Fibroblast of peridontal ligament (primary cell): Measurements from ENCODE around the gene SPEM2.
A peak's percentile ranks its signal among the peaks of the same experiment; 100 is the strongest.

Experiments
- DNase-seq: peaks from one replicate; pipeline ENCODE4 v3.0.0-alpha.2; 2010; ENCODE audit errors: extremely low read depth

SPEM2 gene

GRCh38 chr17:7403977-7404736 lies 21.3 kb upstream of the SPEM2 start, which contains the start of gene TMEM256:
TMEM256 (minus strand) TSS chr17:7404097; CDS start chr17:7404084, 13 bp downstream.
- DNase-seq: peak; percentile 99

- DNase-seq: peak; percentile 13
Observed at GRCh38 chr17:7404737-7405349, 20.6 kb upstream of the SPEM2 start.

- DNase-seq: no peak
Observed at GRCh38 chr17:7405350-7406234, 19.8 kb upstream of the SPEM2 start.

- DNase-seq: no peak
Observed at GRCh38 chr17:7406235-7406825, 19.1 kb upstream of the SPEM2 start.

GRCh38 chr17:7407082-7407481 lies 18.3 kb upstream of the SPEM2 start:
- DNase-seq: no peak

- DNase-seq: no peak
Observed at GRCh38 chr17:7407485-7408251, 17.7 kb upstream of the SPEM2 start, which contains the start of gene NLGN2. NLGN2 (plus strand) TSS chr17:7407845; CDS start chr17:7408256, 411 bp downstream.

GRCh38 chr17:7408252-7408727 lies 17.1 kb upstream of the SPEM2 start:
- no peak for DNase-seq

- no peak for DNase-seq
Observed at GRCh38 chr17:7408863-7409262, 16.6 kb upstream of the SPEM2 start.

- no peak for DNase-seq
Observed at GRCh38 chr17:7409716-7410115, 15.7 kb upstream of the SPEM2 start.

GRCh38 chr17:7410634-7411426 lies 14.6 kb upstream of the SPEM2 start:
- DNase-seq: no peak

- no peak for DNase-seq
Observed at GRCh38 chr17:7411427-7411750, 14.0 kb upstream of the SPEM2 start.

GRCh38 chr17:7413346-7413985 lies 11.9 kb upstream of the SPEM2 start:
- DNase-seq: peak; percentile 35

GRCh38 chr17:7414837-7415236 lies 10.6 kb upstream of the SPEM2 start:
- no peak for DNase-seq

GRCh38 chr17:7415784-7416183 lies 9.6 kb upstream of the SPEM2 start:
- DNase-seq: no peak

GRCh38 chr17:7416323-7416722 lies 9.1 kb upstream of the SPEM2 start:
- DNase-seq: no peak

- no peak for DNase-seq
Observed at GRCh38 chr17:7417056-7417655, 8.3 kb upstream of the SPEM2 start.

- DNase-seq: no peak
Observed at GRCh38 chr17:7418472-7419152, 6.8 kb upstream of the SPEM2 start.

- DNase-seq: no peak
Observed at GRCh38 chr17:7419819-7420610, 5.4 kb upstream of the SPEM2 start, which contains the start of gene SPEM1. SPEM1 (plus strand) TSS chr17:7420324; CDS start chr17:7420385, 61 bp downstream.
